ENCODE results near the gene OR5T3. TPM values are rescaled to one million over a fixed set of nuclear protein-coding genes. Genes with fewer than 3 reads are reported as not detected.
"Not testable (repeated sequence)": the region's sequence is repeated elsewhere in the genome, so short reads cannot be mapped to it uniquely, and the experiment has no call there.

Gene OR5T3
- not detected in 2 replicates for total RNA-seq (2014; rRNA removed; shearing (Covaris generic))

- Histone ChIP-seq H3K4me1 (no peaks in the 10 kb centered on the region), H3K27me3 (no peaks in the 10 kb centered on the region), H3K27ac (no peak within 1 kb of the TSS), H3K4me3 (no peak within 1 kb of the TSS), H3K36me3 (no peaks in the 10 kb centered on the region), H3K9me3 (replicated peaks) (no peaks in the 10 kb centered on the region)
- DNase-seq: no peak
These were observed at the start of gene OR5T3 for GRCh38 chr11:56251954-56252353. TSS of gene OR5T3 (plus strand) at chr11:56252254. CDS start at chr11:56252254, 0 bp downstream.

GRCh38 chr11:56207790-56208189 lies 44.3 kb upstream of the OR5T3 start:
- no peaks in the 10 kb centered on the region for H3K4me1 ChIP-seq
- no peak overlapping the region for H3K27ac ChIP-seq
- DNase-seq: no peak
- H3K36me3 ChIP-seq: no peaks in the 10 kb centered on the region
- H3K9me3 ChIP-seq (replicated peaks): no peaks in the 10 kb centered on the region
- H3K4me3 ChIP-seq: no peak overlapping the region
- peaks cover 7% of the 10 kb centered on the region for H3K27me3 ChIP-seq

GRCh38 chr11:56214537-56214936 lies 37.5 kb upstream of the OR5T3 start:
- peaks cover 2% of the 10 kb centered on the region; the same call in 1 of the 2 replicates for H3K27me3 ChIP-seq
- H3K4me3 ChIP-seq: no peak overlapping the region
- no peaks in the 10 kb centered on the region for H3K9me3 ChIP-seq (replicated peaks)
- H3K36me3 ChIP-seq: no peaks in the 10 kb centered on the region
- H3K4me1 ChIP-seq: no peaks in the 10 kb centered on the region
- no peak overlapping the region for H3K27ac ChIP-seq
- DNase-seq: no peak

GRCh38 chr11:56219735-56220134 lies 32.3 kb upstream of the OR5T3 start:
- not testable (repeated sequence) for DNase-seq; H3K27ac ChIP-seq; H3K27me3 ChIP-seq; H3K4me3 ChIP-seq; H3K4me1 ChIP-seq; H3K9me3 ChIP-seq (replicated peaks); H3K36me3 ChIP-seq

DNA sequence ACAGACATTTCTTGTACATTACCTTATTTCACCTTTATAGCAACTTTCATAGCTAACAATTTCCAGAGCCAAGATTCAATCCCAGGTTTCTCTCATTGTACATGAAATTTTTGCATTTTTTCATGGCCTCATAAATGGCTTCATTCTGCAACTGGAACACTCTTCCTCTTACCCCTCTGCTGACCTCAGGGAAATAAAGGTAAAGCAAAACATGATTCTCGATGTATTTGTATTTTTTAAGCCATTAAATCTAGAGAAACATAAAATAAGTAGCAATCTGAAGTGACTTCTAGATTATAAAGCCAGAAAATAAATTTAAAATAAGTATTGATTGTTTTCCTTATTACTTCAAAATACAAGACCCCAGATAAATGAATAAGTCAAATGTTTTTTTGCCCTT lies 17.9 kb upstream of the OR5T3 start, which contains the start of gene OR5T2:
Gene OR5T2, minus strand, starts transcription at position 101 of the 400 bp plus-strand sequence. CDS start 1,193 bp downstream, outside the sequence.
- H3K4me3 ChIP-seq: no peak within 1 kb of the TSS
- no peaks in the 10 kb centered on the region for H3K36me3 ChIP-seq
- no peak within 1 kb of the TSS for H3K27ac ChIP-seq
- no peaks in the 10 kb centered on the region for H3K9me3 ChIP-seq (replicated peaks)
- no peaks in the 10 kb centered on the region for H3K27me3 ChIP-seq
- no peaks in the 10 kb centered on the region for H3K4me1 ChIP-seq
- DNase-seq: no peak

GRCh38 chr11:56271092-56271491 lies 19.0 kb downstream of the OR5T3 start:
- DNase-seq: no peak
- Histone ChIP-seq H3K9me3 (replicated peaks) (no peaks in the 10 kb centered on the region), H3K27ac (no peak overlapping the region), H3K4me1 (no peaks in the 10 kb centered on the region), H3K36me3 (no peaks in the 10 kb centered on the region), H3K27me3 (no peaks in the 10 kb centered on the region), H3K4me3 (no peak overlapping the region)

- Histone ChIP-seq H3K9me3 (replicated peaks) (no peaks in the 10 kb centered on the region), H3K27me3 (no peaks in the 10 kb centered on the region), H3K4me1 (no peaks in the 10 kb centered on the region), H3K27ac (no peak within 1 kb of the TSS), H3K4me3 (no peak within 1 kb of the TSS), H3K36me3 (no peaks in the 10 kb centered on the region)
- DNase-seq: no peak
These were observed 21.8 kb downstream of the OR5T3 start, which contains the start of gene OR5T1 for GRCh38 chr11:56273854-56274253. TSS of gene OR5T1 (plus strand) at chr11:56274154. CDS start at chr11:56275639, 1,485 bp downstream.

GRCh38 chr11:56292154-56292553 lies 40.1 kb downstream of the OR5T3 start, which contains the start of gene OR8H1:
TSS of gene OR8H1 (minus strand) at chr11:56292254. CDS start at chr11:56291062, 1,192 bp downstream.
- no peak within 1 kb of the TSS for H3K27ac ChIP-seq
- H3K4me3 ChIP-seq: no peak within 1 kb of the TSS
- DNase-seq: no peak
- H3K27me3 ChIP-seq: no peaks in the 10 kb centered on the region
- no peaks in the 10 kb centered on the region for H3K4me1 ChIP-seq
- H3K36me3 ChIP-seq: no peaks in the 10 kb centered on the region
- H3K9me3 ChIP-seq (replicated peaks): no peaks in the 10 kb centered on the region

DNA sequence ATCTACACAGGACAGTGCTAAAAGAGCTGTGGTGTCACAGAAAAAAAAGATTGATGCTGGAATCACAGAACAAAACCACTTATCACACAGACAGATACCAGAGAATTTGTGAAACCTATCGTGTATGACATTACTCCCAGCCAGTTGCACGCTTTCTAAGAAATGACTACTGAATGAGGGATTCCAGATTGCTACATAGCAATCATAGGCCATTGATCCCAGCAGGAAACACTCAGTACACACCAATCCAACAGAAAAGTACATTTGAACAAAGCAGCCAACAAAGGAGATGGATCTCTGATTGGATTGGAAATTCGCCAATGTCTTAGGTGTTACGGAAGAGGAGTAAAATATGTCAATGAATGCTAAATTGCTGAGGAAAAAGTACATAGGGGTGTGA lies 44.8 kb downstream of the OR5T3 start:
- no peak for DNase-seq
- H3K27ac ChIP-seq: no peak overlapping the region
- H3K9me3 ChIP-seq (replicated peaks): no peaks in the 10 kb centered on the region; the same call in 1 of the 2 replicates
- no peak overlapping the region for H3K4me3 ChIP-seq
- H3K4me1 ChIP-seq: no peaks in the 10 kb centered on the region
- H3K27me3 ChIP-seq: 0 out of 2 replicates have a peak, but pooled peaks cover 3% of the 10 kb centered on the region
- no peaks in the 10 kb centered on the region for H3K36me3 ChIP-seq

Other genes with a start within 250 kb of the OR5T3 start
- not detected in 2 replicates for gene OR5AS1, start 224.6 kb upstream of the OR5T3 start, total RNA-seq (2014; rRNA removed; shearing (Covaris generic))
- gene OR8I2, start 158.9 kb upstream of the OR5T3 start, total RNA-seq (2014; rRNA removed; shearing (Covaris generic)): not detected in 2 replicates
- not detected in 2 replicates for gene OR8H2, start 148.6 kb upstream of the OR5T3 start, total RNA-seq (2014; rRNA removed; shearing (Covaris generic))
- gene OR8H3, start 129.9 kb upstream of the OR5T3 start, total RNA-seq (2014; rRNA removed; shearing (Covaris generic)): not detected in 2 replicates
- not detected in 2 replicates for gene OR8J3, start 112.1 kb upstream of the OR5T3 start, total RNA-seq (2014; rRNA removed; shearing (Covaris generic))
- not detected in 2 replicates for gene OR8K5, start 91.9 kb upstream of the OR5T3 start, total RNA-seq (2014; rRNA removed; shearing (Covaris generic))
- gene OR5J2, start 75.6 kb upstream of the OR5T3 start, total RNA-seq (2014; rRNA removed; shearing (Covaris generic)): not detected in 2 replicates
- not detected in 2 replicates for gene OR5T2, start 18.0 kb upstream of the OR5T3 start, total RNA-seq (2014; rRNA removed; shearing (Covaris generic))
- gene OR5T1, start 21.9 kb downstream of the OR5T3 start, total RNA-seq (2014; rRNA removed; shearing (Covaris generic)): not detected in 2 replicates
- not detected in 2 replicates for gene OR8H1, start 40.0 kb downstream of the OR5T3 start, total RNA-seq (2014; rRNA removed; shearing (Covaris generic))
- gene OR8K3, start 62.9 kb downstream of the OR5T3 start, total RNA-seq (2014; rRNA removed; shearing (Covaris generic)): not detected in 2 replicates
- gene OR8K1, start 93.8 kb downstream of the OR5T3 start, total RNA-seq (2014; rRNA removed; shearing (Covaris generic)): not detected in 2 replicates
- gene OR8J1, start 102.0 kb downstream of the OR5T3 start, total RNA-seq (2014; rRNA removed; shearing (Covaris generic)): not detected in 2 replicates
- not detected in 2 replicates for gene OR8U1, start 123.4 kb downstream of the OR5T3 start, total RNA-seq (2014; rRNA removed; shearing (Covaris generic))
- not detected in 2 replicates for gene OR5AL1, start 160.4 kb downstream of the OR5T3 start, total RNA-seq (2014; rRNA removed; shearing (Covaris generic))
- gene OR5M3, start 221.1 kb downstream of the OR5T3 start, total RNA-seq (2014; rRNA removed; shearing (Covaris generic)): not detected in 2 replicates
- gene OR5M8, start 239.1 kb downstream of the OR5T3 start, total RNA-seq (2014; rRNA removed; shearing (Covaris generic)): not detected in 2 replicates

Measured in SJCRH30 (cell line).